Cerebellar cortex (tissue), 1 donor: ENCODE data around the gene NRP1.
A peak's percentile ranks its signal among the peaks of the same experiment; 100 is the strongest.

Experiments used
- DNase-seq: peaks from one replicate; pipeline ENCODE4 v3.0.0-alpha.2; 2015; ENCODE audit warnings: low spot score

NRP1 gene

DNA sequence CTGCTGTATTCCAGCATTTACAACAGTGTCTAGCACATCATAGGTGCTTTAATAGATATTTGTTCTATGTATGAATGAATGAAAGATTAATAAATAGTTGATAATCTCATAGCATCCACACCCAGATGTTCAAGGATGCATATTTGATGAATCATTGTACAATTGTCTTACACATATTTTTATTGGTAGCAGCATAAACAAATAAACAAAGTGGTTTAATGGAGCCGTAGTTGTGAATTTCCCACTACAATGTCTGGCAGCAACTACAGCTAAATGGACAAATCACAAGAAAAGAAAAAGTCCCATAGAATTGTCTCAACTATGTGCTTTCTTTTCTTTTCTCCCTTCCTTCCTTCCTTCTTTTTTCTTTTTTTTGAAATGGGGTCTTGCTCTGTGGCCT, 150.8 kb downstream of the NRP1 start:
- DNase-seq: no peak

DNA sequence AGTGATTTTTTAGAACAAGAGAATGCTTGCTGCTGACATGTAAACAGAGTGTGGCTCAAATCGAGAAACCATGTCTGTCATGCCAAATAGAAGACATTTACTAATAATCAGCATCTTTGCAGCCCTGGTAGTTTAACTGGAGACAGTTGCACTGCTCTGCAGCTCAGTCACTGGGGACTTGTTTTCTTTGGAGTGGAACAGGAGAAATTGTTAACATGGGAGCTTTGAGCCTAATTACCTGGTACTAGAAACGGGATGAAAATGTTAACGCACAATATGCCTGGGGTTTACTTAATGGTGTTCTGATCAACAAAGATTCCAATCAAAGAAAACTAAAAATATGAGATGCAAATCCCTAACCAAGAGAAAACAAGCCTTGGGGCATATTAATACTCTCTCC, 153.5 kb downstream of the NRP1 start:
- DNase-seq: no peak

DNA sequence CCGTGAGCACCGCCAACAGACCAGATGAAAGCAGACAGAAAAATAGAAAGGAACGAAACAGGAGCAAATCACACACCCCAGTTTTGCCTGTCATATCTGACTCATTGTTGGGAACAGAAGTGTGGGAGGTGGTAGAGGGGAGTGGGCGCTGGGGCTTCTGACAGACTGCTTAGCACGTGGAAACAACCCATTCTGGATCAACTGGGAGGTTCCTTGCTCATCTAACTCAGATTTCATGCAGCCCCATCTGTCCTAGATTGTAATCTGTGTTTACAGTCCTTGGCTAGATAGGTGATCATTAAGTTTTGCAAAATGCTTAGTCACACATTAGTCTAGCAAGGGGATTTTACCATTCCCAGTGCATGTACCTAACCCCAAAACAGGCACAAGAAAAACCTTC, 154.1 kb downstream of the NRP1 start:
- DNase-seq: no peak

DNA sequence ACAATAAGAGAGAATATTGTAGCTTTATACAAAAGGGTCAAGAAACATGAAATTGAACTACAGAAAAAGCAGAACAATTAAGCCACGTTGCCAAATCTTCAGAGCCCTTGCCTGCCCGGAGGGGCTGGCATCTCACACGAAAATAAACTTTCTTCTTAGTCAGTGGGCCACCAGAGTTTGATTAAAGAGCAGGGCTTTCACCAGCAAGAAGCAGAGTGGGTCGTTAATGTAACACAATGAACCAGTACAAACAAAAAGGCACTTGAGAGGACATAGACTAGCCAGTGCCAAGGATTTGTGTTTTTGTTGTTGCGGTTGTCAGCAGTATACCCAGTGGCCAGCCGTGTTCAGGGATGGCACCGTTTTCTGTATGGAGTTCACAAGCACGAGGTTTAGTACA, 155.4 kb downstream of the NRP1 start:
- no peak for DNase-seq

GRCh38 chr10:33178026-33178755, 156.3 kb downstream of the NRP1 start:
- no peak for DNase-seq

- DNase-seq: no peak
Observed at GRCh38 chr10:33176688-33177087, 157.8 kb downstream of the NRP1 start.

- DNase-seq: no peak
Observed at GRCh38 chr10:33174674-33175434, 159.6 kb downstream of the NRP1 start.

GRCh38 chr10:33165911-33166310, 168.6 kb downstream of the NRP1 start:
- DNase-seq: no peak

DNA sequence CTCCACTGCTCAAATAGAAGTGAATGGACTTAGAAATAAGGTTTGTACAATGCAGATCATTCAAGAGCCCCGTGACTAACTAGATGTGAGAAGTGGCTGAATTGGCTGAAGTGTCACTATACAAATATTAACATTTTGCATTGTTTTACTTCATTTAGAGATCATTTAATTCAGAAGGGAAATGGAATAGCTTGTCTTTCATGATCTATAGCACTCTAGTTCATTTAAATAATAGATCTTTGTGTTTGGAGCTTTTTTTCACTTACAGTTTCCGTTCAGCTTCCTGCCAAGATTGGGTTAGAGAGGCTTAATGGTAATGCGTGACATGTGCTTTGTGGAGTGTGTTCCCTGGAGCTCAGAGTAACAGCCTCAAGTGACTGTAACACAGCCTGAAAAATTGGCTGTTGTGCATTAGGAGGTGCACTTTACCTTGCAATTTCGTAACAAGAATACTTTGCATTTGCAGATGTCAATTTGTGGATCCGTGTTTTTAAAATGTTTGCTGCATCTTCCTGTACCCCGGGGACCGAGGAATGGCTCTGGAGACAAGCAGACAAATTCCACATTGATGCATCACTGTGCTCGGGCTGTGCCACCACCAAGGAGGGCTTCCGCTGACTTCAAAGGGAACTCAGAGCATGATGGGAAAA, 170.3 kb downstream of the NRP1 start:
- DNase-seq: no peak

DNA sequence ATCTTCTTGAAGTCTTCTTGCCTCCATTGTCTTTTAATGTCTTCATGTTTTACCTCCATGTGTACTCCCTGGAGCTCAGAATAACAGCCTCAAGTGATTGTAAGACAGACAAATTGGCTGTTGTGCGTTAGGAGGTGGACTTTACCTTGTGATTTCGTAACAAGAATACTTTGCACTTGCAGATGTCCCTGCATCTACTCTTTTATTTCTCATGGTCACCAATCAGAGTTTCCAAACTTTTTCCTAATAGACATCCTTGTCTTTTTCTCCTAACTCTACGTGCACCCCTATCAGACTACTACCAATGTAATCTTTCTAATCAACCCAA, 172.3 kb downstream of the NRP1 start:
- DNase-seq: no peak

DNA sequence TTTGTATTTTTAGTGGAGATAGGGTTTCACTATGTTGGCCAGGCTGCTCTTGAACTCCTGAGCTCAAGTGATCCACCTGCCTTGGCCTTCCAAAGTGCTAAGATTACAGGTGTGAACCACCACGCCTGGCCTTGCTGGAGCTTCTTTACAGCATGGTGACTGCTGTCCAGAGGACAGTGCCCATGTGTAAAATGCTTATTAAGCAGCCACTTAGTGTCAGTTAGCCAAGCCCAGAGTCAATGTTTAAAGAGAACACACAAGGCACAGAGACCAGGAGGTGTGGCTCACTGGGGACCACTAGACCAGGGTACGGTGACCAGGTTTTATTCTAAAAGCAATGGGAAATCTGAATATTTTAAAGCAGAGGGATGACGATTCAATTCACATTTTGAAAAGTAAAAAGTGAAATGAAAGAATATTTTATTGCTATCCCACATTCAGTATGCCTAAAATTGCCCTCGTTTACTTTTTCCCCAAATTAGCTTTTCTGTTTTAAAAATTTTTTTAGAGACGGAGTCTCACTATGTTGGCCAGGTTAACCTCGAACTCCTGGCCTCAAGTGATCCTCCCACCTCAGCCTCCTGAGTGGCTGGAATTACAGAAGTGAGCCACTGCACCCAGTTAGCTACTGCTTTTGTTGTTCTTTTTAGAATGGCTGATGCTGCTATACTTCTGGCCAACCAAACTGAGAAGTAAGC, 172.8 kb downstream of the NRP1 start:
- no peak for DNase-seq

GRCh38 chr10:33160151-33160550, 174.3 kb downstream of the NRP1 start:
- no peak for DNase-seq

- DNase-seq: no peak
Observed at GRCh38 chr10:33157103-33157502, 177.4 kb downstream of the NRP1 start.

GRCh38 chr10:33155720-33156638, 178.5 kb downstream of the NRP1 start:
- DNase-seq: peak; percentile 21

DNA sequence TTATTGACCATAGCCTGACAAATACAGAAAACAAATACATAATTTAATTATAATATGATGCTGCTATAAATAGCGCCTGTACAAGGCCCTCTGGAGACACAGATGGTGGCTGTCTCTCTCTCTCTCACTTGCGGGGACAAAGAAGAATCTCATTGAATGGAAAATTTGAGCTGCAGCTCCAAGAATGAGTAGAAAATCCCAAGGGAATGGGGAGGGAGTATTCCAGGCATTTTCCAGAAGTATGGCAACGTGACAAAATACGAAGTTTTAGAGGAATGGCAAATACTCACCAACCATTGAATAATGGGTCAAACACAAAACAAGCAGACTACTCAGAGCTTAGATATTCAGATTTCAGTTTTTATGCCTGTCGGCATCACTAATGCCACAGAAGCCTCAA, 179.9 kb downstream of the NRP1 start:
- no peak for DNase-seq

DNA sequence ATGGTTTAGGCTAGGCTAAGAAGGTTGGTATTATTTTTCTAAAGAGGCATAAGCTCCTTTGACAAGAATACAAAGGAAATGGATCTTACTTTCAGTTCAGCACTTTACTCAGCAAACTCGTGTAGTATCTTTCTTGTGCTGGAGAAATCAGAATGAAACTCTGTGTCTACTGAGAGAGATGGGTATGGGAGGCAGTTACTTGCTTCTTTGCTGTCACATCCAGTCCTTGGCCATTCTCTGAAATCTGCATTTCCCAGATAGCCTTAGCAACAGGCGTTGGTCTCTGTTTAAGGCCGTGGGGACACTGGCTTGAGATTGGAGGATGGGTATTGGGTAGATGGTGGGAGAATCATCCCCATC, 180.5 kb downstream of the NRP1 start:
- DNase-seq: no peak

DNA sequence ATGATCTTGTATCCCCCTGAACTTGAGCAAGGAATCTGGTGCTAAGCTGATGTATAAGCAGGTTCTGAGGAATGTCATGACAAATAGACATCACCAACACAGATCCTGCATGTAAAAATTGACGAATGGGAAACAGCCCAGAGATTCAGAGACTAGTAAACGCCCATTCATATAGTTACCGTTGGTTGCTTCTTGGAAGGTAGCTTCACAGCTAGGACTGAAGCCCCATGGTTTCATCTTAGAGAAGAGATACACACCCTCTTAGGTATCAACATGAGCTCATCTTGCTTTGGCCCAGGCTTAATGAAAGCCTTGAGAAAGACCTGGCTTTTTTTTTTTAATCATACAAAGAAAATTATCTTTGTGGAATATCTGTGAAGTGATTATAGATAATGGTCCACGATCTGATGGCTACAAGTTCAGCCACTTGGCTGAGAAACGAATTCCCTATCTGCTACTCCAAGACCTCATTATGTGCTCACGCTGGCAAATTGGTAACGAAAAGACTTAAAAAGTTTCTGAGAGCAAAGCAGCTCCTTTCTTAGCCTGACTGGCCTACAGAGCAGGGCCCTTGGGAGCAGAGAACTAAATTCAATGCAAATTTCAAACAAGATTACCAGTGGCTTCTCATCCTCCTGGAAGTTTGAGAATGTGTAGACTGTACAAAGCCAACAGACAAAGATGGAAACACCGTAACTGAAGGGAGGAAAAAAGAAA, 181.1 kb downstream of the NRP1 start:
- no peak for DNase-seq

GRCh38 chr10:33152750-33153149, 181.7 kb downstream of the NRP1 start:
- DNase-seq: no peak

- no peak for DNase-seq
Observed at GRCh38 chr10:33152146-33152545, 182.3 kb downstream of the NRP1 start.

- no peak for DNase-seq
Observed at GRCh38 chr10:33151344-33151864, 183.1 kb downstream of the NRP1 start.

DNA sequence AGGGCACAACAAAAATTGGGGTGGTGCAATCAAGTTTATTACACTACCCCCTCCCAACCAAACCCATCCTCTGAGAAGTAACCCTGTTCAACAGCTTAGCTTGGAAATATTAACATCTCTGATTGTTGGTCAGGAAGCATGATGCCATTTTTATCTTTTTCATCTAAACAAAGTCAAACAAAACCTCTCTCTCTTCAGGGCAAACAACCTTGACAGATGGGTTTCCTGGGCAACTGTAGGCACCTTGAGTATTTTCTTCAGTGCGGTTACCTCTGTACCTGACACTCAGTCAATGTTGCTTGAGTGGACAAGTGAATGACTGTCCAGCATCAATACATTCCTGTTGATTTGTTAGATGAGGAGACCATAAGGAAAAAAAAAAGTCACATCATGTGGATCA, 183.6 kb downstream of the NRP1 start:
- no peak for DNase-seq
